Keratinocyte (primary cell): Measurements from ENCODE around the gene ID3.

Experiments used
- EZH2 ChIP-seq: IDR thresholded peaks from one replicate; pipeline ENCODE4 v1.6.1; 2012; ENCODE audit warnings: inconsistent platforms, mild to moderate bottlenecking, low read length, moderate library complexity
- TF ChIP-seq, protein P1 (sequence below), 3 experiments: IDR thresholded peaks in 1 of 3; conservative IDR thresholded peaks in 1 of 3; optimal IDR thresholded peaks in 1 of 3; 2 replicates in 2 of 3; 3 replicates in 1 of 3; pipeline versions ENCODE3 to v1.5.1; 2011; ENCODE audit warnings: low read length in 3 of 3, mild to moderate bottlenecking in 3 of 3, moderate library complexity in 2 of 3, control low read depth in 1 of 3, inconsistent platforms in 1 of 3; ENCODE audit not compliant: insufficient read depth in 2 of 3; ENCODE audit errors: extremely low read depth in 1 of 3

DNA sequence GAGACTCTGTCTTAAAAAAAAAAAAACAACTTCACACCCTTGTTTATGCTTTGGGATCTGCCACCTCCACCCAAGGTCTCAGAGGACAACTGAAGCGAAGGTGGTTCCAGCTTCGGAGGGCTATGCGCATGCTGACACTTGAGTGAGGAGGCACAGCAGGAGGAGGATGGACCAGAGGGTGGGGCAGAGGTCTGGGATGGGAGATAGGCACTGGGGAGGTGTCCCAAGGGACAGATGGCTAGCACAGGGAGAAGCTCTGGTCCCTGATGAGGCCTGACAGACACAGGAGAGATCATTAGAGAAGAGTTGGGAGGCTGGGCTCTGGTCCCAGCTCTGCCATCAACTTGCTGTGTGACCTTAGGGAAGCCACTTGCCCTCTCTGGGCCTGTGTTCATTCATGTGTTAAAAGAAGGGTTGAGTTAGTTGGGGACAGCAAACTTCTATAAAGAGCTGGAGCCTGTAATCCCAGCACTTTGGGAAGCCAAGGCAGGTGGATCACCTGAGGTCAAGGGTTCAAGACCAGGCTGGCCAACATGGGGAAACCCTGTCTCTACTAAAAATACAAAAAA is 45.1 kb downstream of the ID3 start:
- TF ChIP-seq, protein P1, sequence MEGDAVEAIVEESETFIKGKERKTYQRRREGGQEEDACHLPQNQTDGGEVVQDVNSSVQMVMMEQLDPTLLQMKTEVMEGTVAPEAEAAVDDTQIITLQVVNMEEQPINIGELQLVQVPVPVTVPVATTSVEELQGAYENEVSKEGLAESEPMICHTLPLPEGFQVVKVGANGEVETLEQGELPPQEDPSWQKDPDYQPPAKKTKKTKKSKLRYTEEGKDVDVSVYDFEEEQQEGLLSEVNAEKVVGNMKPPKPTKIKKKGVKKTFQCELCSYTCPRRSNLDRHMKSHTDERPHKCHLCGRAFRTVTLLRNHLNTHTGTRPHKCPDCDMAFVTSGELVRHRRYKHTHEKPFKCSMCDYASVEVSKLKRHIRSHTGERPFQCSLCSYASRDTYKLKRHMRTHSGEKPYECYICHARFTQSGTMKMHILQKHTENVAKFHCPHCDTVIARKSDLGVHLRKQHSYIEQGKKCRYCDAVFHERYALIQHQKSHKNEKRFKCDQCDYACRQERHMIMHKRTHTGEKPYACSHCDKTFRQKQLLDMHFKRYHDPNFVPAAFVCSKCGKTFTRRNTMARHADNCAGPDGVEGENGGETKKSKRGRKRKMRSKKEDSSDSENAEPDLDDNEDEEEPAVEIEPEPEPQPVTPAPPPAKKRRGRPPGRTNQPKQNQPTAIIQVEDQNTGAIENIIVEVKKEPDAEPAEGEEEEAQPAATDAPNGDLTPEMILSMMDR (optimal IDR thresholded peaks at IDR 0.05 in 1 of 3, IDR thresholded peaks at IDR 0.05 in 1 of 3, conservative IDR thresholded peaks at IDR 0.05 in 1 of 3; ENCODE audit: extremely low read depth in 1 of 3, insufficient read depth in 2 of 3, low read length in 3 of 3): no peak
- no peak for TF ChIP-seq EZH2
